Activated CD4-positive, alpha-beta T cell treated with anti-CD3 and anti-CD28 coated beads, Interleukin-2, amount 50 U/mL, for 24 hours (primary cell): ENCODE data around the gene CAPZB.

ENCODE experiments used
- DNase-seq, 2 donors: peaks; one replicate each; pipeline ENCODE4 v3.0.0-alpha.2; 2020; ENCODE audit warnings: low read depth in 1 of 2, low spot score in 1 of 2

CAPZB gene

DNA sequence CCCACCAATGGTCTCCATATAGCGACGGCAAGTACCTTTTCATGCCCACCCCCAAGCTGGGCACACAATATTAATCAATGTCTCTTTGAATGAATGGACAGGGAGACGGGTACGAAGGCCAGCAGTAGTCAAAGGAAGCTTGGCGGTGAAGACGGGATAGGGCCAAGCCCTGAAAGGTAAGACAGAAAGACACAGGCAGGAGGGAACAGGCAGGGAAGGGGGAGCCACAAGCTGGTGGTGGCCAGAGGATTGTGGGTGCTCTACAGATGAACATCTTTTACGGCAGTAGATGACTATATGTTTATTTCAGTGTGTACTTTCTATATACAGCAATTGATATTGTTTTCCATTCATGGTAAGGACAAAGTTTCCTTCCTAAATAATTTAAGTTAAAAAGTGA, 16.3 kb downstream of the CAPZB start:
- no peak for DNase-seq

DNA sequence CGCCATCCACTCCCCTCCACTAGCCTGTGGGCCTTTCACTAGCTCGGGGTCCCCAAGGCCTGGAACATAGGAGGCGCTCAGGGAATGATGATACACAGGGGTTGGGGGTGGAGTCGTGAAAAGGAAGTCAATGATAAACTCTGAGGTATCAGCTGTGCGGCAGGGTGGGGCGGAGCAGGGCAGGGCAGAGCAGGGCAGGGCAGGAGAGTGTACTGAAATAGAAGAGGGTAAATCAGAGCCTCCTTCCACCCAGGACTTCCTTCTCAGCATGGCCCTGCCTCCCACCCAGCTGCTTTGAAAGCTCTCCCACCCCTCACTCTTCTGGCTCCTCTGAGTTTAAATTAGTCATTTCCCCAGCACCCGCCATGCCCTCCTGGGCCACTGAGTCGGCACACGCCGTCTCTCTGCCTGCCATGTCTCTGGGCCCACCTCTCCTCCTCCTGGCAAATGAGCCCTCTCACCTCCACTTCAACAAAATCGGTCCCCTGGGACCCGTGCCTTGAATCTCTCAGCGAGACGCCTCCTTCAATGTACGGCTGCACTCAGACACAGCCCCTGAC, 16.9 kb downstream of the CAPZB start:
- peak in 1 of 2 donors; percentile 60 for DNase-seq

DNA sequence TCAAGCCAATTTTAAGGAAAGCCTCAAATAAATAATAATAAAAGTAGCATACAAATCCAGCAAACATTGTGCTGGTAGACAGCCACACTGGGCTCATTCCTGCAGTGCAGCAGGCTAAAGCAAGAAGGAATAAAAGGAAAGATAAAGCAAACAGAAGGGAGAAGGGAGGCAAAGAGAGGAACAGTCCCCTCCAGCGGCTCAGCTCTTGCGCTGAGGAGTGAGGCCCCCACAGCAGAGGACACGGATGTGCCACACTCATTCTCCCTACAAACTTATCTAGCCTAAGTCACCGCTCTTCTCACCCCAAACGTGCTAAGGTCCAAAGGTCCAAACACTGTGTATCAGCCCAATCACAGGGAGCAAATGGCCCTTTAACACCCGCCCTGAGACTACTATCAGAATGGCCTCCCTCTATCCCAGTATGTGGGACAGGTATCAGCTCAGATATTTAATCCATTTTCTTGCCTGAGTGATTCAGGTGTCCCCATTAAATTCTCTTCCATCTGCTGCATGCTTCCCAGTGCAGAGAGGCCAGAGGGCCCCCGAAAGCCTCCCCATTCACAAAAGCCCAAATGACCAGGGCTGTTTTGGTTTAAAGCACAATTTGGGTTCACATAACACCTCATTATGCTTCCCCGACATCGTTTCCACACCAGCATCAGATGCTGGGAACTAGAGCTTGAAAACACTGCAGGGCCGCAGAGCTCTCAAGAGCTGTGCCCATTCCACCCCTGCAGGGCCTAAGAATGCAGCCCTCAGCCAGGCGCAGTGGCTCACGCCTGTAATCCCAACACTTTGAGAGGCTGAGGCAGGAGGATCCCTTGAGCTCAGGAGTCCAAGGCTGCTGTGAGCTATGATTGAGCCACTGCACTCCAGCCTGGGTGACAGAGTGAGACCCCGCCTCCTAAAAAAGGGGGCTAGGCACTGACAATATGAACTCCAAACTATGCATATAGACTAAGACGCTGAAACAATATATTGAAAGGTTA, 17.8 kb downstream of the CAPZB start:
- no peak for DNase-seq

DNA sequence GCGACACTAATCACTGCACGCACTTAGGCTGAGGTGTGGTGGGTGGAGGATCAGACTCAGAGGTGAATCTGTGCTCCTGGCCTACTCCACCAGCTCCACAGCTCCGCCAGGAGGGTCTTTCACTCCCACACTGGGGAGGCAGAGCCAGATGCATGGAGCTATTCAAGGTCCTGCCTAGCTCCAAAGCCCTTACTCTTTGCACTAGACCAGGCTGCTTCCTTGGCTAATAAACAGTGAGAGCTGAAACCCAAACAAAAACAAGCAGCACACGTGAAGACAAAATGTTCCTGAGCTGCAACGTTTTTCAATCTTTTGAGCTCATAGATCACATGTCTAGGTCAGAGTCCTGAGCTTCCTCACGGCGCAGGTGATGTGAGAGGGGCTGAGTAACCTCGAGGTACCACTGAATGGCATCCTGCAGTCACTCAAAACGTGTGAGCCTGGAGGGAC, 19.2 kb downstream of the CAPZB start:
- DNase-seq = no peak

DNA sequence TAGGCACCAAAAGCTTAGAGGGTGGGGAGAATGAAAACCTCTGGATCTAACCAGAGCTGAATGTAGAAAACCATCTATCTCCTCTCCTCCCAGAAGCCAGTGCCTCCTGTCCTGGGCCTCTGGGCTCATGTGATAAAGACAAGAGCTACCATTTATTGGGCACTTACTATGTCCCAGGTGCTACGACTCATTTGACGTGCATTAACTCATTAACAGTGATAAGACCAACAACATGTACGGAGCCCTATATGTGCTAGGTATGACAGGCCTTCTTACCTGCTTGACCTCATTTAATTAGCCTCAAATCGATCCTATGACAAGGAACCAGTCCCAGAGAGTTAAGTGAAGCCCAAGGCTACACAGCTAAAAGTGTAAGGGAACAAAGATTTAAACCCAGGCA, 19.7 kb downstream of the CAPZB start:
- DNase-seq = no peak

DNA sequence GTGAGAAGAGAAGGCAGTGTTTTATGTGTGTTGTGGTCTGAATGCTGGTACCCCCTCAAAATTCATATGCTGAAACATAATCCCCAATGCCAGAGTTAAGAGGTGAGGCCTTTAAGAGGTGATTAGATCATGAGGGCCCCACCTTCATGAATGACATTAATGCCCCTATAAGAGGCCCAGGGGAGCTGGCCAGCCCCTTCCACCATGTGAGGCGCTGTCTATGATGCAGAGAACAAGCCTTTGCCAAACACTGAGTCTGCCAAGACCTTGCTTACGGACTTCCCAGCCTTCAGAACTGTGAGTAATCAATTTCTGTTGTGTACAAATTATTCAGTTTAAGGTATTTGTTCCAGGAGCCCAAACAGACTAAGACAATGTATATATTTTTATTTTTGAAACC, 20.2 kb downstream of the CAPZB start:
- DNase-seq = no peak

DNA sequence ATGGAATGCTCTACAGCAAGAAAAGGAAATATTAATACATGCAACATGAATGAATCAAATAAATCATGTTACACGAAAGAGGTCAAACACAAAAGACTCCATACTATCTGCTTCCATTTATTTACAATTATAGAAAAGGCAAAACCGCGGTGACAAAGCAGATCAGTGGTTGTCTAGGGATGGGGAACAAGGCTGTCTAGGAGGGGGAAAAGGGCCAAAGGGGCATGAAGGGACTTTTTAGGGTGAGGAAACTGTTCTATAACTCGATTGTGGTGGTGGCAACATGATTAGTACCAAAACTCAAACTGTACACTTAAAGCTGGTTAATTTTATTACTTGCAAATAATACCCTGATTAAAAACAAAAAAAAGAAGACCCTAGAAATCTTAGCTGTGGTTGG, 20.6 kb downstream of the CAPZB start:
- DNase-seq = no peak

DNA sequence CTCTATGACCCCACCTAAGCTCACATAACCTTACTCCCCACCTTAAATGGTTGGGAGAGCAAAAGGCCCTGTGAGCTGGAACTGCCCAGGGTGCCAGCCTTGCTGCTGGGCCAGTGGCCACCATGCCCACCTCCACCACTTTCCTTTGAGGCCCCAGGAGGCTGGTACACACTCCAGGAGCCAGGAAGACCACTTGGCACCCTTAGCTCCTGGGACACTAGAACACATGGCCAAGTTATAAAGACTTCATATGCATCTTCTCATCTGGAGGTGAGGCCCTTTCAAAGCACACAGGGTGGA, 21.9 kb downstream of the CAPZB start:
- no peak for DNase-seq

DNA sequence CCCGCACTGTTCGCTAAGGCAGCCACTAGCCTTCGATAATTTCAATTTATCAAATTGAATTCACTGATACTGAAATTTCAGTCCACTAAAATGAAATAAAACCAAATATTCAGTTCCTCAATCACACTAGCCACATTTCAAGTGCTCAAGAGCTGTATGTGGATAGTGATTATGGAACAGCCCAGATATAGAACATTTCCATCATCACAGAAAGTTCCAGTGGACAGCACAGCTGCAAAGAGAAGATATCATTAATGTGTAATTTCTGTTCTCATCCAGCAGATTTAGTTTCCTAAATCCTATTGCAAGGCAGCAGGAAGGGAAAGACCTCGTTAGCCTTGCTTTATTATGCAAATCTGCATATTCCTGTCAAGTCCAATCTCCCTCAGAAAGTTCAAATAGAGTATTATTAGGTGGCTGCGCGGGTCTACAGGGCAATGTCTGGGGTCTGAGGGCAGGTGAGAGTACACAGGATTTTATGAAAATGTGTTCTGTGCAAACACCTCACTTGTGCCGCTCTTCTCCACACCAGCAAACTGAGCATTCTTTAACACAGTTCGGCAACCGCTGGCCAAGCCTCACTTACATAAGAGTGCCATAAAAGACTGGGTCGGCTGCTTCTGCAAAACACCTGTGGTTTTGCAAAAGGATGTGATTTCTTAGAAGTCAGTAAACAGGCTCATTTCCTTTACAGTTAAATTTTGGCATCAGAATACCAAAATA, 22.4 kb downstream of the CAPZB start:
- no peak for DNase-seq

DNA sequence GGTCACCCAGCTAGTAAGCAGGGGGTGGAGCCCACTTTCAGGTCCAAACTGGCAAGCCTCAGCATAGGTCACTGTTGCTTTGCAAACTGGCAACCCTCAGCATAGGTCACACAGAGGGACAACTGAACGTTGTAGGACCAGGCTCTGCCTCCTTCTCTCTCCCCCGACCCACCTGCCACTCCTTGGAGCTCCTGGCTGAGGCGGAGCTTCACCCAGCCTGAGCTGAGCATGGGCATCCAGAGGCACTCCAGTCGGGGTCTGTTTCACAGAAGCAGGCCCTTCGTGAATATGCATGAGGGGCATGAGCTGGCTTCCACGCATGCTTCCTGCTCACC, 24.2 kb downstream of the CAPZB start:
- DNase-seq = no peak

DNA sequence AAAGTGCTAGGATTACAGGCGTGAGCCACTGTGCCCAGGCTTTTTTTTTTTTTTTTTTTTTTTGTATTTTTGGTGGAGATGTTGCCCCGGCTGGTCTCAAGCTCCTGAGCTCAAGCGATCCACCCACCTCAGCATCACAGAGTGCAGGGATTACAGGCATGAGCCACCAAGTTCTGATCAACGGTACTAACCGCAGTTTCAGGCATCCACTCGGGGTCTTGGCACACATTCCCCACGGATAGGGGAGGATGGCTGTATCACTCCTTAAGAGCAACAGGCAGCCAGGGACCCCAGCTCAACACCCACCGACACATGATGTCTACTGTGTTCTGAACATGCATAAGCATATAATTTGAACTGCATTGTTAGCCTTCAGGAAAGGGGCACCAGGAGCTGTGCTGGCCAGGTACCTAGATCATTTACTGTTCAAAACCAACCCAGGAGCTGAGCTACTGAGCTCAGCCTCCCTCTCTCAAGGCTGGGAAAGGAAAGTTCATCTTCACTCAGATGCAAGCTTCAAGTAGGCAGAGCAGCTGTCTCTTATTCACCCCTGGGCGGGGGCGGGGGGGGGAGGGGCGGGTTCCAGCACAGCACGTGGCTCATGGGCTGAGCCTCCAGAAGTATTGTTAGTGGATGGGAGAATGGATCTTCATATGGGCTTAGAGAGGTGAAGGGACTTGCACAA, 24.7 kb downstream of the CAPZB start:
- no peak for DNase-seq

DNA sequence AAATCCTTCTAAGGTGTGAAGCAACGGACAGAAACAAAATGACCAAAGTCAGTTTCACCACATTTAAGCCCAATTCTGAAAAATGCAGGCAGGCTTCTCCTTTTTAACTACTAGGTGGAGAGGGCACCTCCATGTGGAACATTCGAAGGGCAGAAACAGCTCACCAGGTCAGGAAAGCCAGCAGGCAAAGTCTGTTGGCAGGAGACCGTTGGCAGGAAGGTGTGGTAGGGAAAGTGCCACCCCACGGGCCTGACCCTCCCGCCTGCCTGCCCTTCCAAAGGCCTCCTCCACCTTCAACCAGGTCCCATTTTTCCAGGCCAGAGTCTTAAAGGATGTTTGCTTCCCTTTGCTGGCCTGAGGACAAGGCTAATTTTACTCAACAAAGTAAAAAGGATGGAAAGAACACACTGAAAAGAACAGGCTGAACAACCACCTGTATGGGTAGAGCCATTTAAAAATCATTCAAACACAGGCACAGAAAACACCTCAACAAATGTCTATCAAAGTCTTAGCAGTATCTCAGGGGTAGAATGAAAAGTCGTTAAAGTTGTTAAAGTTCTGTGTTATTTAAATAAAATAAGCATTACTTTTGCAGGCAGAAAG, 26.4 kb downstream of the CAPZB start:
- DNase-seq = no peak

DNA sequence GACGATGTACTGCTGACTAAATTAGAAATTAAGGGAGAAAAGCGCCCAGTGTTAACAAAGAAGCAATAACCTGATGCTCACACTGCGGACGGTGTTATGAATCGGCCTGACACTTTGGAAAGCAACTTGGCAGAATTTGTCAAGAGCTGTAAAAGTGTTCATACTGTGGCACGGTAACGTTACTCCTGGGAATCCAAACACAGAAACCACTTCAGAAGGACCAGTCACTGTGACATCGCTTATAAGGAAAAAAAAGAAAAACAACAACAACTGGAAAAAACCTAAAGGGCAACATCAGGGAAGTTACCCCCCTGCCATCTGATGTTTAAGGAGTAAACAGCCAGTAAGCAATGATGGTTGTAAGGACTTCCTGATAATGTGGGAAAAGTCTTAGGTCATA, 27.7 kb downstream of the CAPZB start:
- no peak for DNase-seq

DNA sequence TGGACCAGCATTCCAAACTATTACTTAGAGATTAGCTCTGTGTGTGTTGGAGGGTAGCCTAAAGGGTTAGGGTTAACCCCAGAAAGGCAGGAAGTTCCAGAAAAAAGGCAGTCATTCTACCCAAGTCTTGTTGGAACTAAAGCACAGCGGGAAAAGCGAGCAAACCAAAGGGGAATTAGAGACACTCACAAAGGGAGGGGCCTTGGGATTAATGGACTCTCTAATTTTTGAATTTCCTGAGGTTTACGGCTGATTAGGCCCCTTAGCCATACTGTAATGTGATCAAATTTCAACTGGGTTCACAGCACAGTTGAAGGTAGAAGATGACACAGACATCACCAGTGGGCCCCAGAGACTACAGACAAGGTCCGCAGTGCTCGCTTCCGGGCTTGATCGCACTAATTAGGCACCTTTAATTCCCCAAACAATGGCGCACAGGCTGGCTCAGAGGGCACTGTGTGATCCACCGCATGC, 28.3 kb downstream of the CAPZB start:
- no peak for DNase-seq

DNA sequence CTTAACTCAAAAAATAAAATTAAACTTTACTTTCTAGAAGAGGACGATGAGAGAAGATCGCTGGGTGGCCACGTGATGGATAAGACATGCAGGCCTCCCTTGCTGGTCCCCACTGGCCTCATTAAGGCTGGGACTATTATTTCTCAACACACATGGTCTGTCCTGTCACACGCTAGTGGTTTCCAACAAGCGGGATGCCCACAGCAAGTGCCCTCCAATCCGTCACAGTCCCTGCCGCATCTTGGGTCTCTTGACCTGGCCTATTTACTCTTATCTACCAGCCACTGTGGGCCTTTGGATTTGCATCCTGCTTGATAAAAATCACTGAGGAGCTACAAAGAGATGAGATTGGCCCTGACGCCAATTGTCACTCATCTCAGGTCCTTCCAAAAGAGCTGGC, 30.0 kb downstream of the CAPZB start:
- DNase-seq = no peak

DNA sequence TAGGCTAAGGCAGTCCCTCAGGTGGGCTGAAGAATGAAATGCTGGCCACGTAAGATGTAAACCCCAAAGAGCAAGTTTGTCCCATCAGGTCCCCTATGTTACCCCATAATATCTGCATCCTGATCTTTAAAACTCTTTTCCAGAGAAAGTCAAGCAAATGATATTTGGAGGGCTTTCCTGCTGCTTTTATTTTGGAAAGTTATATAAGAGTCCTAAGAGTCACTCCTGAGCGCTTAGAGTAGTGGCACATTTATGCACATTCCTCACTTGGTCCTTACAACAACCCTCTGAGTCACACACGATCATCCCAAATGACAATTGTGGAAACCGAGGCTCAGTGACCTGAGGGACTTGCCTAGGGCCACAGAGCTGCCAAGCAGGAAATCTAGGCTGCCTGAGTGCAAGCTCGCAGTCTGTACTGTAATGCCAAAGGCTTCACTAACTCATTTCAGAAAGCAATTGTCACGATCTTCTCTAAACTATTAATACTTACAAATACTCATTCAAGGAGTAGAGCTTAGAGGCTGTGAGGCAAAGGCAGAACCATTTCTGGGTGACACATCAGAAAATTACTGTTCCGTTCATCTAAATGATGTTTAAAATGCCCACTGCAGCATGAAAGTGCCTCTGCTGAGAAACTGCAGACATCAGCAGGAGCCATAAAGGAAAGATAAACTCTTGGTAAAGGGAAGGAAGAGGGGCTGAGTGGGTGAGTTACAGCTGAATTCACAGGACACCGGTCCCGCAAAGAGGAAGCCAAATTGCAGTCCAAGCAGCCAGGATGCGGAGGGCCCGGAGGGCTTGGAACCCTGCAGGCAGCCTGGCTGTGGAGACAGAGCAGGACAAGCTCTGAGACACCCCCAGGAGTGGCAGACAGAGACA, 30.8 kb downstream of the CAPZB start:
- DNase-seq = no peak

DNA sequence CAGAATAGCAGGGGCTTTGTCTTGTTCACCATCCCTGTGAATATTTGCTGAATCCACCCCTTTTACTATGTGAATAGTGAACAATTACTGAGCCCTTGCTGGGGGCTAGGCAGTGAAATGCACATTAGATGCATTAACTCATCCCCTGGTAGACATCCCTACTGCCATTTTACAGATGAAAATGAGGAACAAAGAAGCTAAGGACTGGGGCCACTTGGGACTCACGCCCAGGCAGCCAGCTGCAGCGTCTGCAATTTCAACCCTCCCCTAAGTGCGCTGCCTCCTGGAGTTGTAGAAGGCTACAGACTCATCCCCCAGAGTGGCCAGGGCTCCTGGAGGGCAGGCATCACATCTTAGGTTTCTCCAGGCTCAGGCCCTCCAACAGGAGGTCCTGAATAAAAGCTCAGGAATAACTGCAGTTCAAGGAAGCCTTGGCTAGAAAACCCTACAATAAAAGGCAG, 31.6 kb downstream of the CAPZB start:
- DNase-seq = no peak

DNA sequence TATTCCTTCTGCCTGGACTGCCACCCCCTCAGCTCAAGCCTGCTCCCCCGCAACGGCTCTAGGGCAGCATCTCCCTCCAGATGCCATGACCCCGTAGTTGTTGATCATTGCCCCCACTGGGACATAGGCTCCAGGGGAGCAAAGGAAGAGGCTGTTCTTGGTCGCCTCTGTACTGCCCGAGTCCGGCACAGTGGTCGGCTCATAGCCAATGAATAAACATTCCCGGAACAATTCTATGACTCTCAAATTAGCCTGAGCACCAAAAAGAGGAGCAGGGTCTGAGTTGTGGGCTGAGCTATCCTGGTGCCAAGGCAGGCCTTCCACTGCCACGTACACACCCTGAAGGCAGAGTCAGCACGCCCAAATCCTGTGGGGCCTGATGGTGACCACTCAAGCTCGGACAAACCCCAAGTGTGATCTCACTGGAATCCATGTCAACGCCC, 33.1 kb downstream of the CAPZB start:
- no peak for DNase-seq

DNA sequence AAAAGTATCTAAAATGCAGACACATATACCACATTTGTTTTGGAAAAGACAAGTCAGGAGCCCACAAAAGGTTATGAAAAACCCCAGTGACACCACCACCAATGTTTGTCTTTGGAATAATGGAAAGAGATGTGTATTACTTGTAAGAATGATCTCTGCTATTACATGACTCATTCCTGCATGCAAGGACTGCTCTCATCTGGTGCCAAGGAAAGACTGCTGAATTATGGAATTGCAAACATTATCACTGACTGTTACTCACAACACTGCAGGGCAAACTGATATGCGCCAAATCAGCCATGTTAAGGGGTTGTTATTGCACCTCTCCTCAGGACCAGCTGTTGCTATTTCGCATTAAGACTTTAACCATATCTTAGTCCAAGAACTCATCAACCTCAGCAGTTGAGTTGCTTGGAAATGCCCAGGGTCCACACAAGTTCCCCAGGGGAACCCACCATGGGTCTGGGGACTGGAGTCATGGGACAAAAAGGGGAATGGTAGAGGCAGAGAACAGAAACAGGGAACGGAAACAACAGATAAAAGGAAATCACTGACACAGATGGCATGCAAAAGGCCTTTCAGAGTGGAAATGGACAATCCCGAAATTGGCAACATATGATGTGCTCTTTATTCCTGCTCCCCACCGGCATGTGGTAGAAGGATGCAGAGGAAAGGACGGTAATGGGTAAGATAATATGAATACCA, 34.4 kb downstream of the CAPZB start:
- no peak for DNase-seq
